OCI-LY7 (cell line): Measurements from ENCODE around the gene DARS1. TPM values are rescaled to one million over a fixed set of nuclear protein-coding genes. Genes with fewer than 3 reads are reported as not detected.

Source experiments
- BruUV-seq: library from RNA; stranded (reverse); fragments of 400-500 nt; replicated peaks from 2 replicates; lab custom pipeline; 2021; lab: Mats Ljungman, UMichigan
- CTCF ChIA-PET: fragments of 300-600 bp; sonication (Branson Sonifier 250); formaldehyde crosslinking; loops from one replicate; lab custom pipeline; 2022; ENCODE audit warnings: antibody characterized with exemption; ENCODE audit not compliant: unreplicated experiment; lab: Charles Lee
- POLR2A ChIA-PET: fragments of 300-600 bp; sonication (Branson Sonifier 250); formaldehyde crosslinking; loops from one replicate; lab custom pipeline; 2022; ENCODE audit warnings: antibody characterized with exemption; lab: Charles Lee
- DNase-seq: peaks from one replicate; pipeline ENCODE4 v3.0.0-alpha.2; 2015; ENCODE audit warnings: low spot score
- H2AFZ ChIP-seq: fragments of 200-600 bp; sonication (generic), shearing (Covaris generic); 2 replicates; pipeline ENCODE4 v1.6.1; 2014; ENCODE audit warnings: mild to moderate bottlenecking, antibody characterized with exemption, low read length, moderate library complexity
- H3K27ac ChIP-seq: fragments of 200-600 bp; sonication (generic); 2 replicates; pipeline ENCODE4 v1.5.1; 2014; ENCODE audit warnings: mixed run types, low read depth, mild to moderate bottlenecking, moderate library complexity, low read length, inconsistent platforms; ENCODE audit not compliant: poor library complexity, severe bottlenecking
- H3K36me3 ChIP-seq: fragments of 200-600 bp; sonication (generic); 2 replicates; pipeline ENCODE4 v1.6.1; 2014; ENCODE audit warnings: mild to moderate bottlenecking, antibody characterized with exemption, low read length, moderate library complexity, mixed read lengths; ENCODE audit not compliant: insufficient read depth
- H3K4me1 ChIP-seq: fragments of 200-600 bp; sonication (generic); 2 replicates; pipeline ENCODE4 v1.5.1; 2014; ENCODE audit warnings: mild to moderate bottlenecking, low read length; ENCODE audit not compliant: insufficient read depth, poor library complexity, severe bottlenecking
- H3K4me2 ChIP-seq: fragments of 200-600 bp; sonication (generic); 2 replicates; pipeline ENCODE4 v1.6.1; 2014; ENCODE audit warnings: mild to moderate bottlenecking, low read length
- H3K4me3 ChIP-seq: fragments of 200-600 bp; sonication (generic); 2 replicates; pipeline ENCODE4 v1.5.1; 2014; ENCODE audit warnings: mild to moderate bottlenecking, low read depth, low read length; ENCODE audit not compliant: poor library complexity, severe bottlenecking
- H3K79me2 ChIP-seq: fragments of 200-600 bp; sonication (generic); 2 replicates; pipeline ENCODE4 v1.6.1; 2016; ENCODE audit warnings: low read depth, mild to moderate bottlenecking, low read length, moderate library complexity, mixed read lengths; ENCODE audit not compliant: insufficient read depth
- H3K9me2 ChIP-seq: fragments of 200-600 bp; sonication (generic); 2 replicates; pipeline ENCODE4 v1.6.1; 2016; ENCODE audit warnings: mild to moderate bottlenecking, low read length, mixed read lengths; ENCODE audit not compliant: insufficient read depth
- H3K9me3 ChIP-seq: fragments of 200-600 bp; sonication (generic); 2 replicates; pipeline ENCODE4 v1.6.1; 2014; ENCODE audit warnings: mild to moderate bottlenecking, mixed run types, low read length, mixed read lengths
- H4K20me1 ChIP-seq: fragments of 200-600 bp; sonication (generic); 2 replicates; pipeline ENCODE4 v1.6.1; 2014; ENCODE audit warnings: mild to moderate bottlenecking, antibody characterized with exemption, low read length, moderate library complexity, mixed read lengths; ENCODE audit not compliant: insufficient read depth
- EZH2phosphoT487 ChIP-seq: fragments of 200-600 bp; sonication (generic); IDR thresholded peaks from 2 replicates; pipeline ENCODE4 v1.6.1; 2018; ENCODE audit warnings: low read depth, borderline replicate concordance, mild to moderate bottlenecking, mixed run types, antibody characterized with exemption, low read length, moderate library complexity, mixed read lengths
- intact Hi-C: fragments of 100-400 bp; cut with micrococcal nuclease; formaldehyde crosslinking; loops from one replicate; pipeline ENCODE4 v1.10.0; 2022; ENCODE audit not compliant: unreplicated experiment
- total RNA-seq, 2 experiments: library from RNA; depleted of rRNA in 1 of 2; stranded (reverse); fragments of >200 nt in 1 of 2; shearing (Covaris generic) in 1 of 2; gene quantifications; 2 replicates each; pipeline ENCODE4 v1.2.3, GENCODE V29; 2014 to 2022
- TF ChIP-seq, protein P1 (sequence below): fragments of 200-600 bp; sonication (generic); conservative IDR thresholded peaks from 2 replicates; pipeline ENCODE4 v1.5.1; 2014; ENCODE audit warnings: mild to moderate bottlenecking, antibody characterized with exemption, low read length, moderate library complexity, mixed read lengths

The DARS1 gene
- total RNA-seq, 2 experiments from 2014 or later: 90.5 to 140 TPM

GRCh38 chr2:136001131-136001530 is 15.7 kb upstream of the DARS1 start:
- H3K9me2 ChIP-seq: no peaks in the 10 kb centered on the region
- H2AFZ ChIP-seq: peak overlapping the region; percentile 61
- peaks cover 71% of the 10 kb centered on the region for H3K4me1 ChIP-seq
- ChIA-PET CTCF (no interaction called here), POLR2A (interaction anchor here (0.5 kb wide), 1 partner anchor 747 kb away, joined by 3 read pairs; no protein-coding TSS in a partner anchor)
- intact Hi-C loops: no loop called here
- no peaks in the 10 kb centered on the region for H4K20me1 ChIP-seq
- peak overlapping the region; percentile 57 for H3K4me2 ChIP-seq
- no peak overlapping the region for H3K4me3 ChIP-seq
- no peaks in the 10 kb centered on the region for H3K9me3 ChIP-seq
- no TSS peak for BruUV-seq
- peak overlapping the region; percentile 54 for H3K27ac ChIP-seq
- TF ChIP-seq EZH2phosphoT487: no peak
- TF ChIP-seq, protein P1, sequence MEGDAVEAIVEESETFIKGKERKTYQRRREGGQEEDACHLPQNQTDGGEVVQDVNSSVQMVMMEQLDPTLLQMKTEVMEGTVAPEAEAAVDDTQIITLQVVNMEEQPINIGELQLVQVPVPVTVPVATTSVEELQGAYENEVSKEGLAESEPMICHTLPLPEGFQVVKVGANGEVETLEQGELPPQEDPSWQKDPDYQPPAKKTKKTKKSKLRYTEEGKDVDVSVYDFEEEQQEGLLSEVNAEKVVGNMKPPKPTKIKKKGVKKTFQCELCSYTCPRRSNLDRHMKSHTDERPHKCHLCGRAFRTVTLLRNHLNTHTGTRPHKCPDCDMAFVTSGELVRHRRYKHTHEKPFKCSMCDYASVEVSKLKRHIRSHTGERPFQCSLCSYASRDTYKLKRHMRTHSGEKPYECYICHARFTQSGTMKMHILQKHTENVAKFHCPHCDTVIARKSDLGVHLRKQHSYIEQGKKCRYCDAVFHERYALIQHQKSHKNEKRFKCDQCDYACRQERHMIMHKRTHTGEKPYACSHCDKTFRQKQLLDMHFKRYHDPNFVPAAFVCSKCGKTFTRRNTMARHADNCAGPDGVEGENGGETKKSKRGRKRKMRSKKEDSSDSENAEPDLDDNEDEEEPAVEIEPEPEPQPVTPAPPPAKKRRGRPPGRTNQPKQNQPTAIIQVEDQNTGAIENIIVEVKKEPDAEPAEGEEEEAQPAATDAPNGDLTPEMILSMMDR: no peak
- H3K79me2 ChIP-seq: no peaks in the 10 kb centered on the region
- no peak for DNase-seq
- peaks cover 12% of the 10 kb centered on the region; the same call in 1 of the 2 replicates for H3K36me3 ChIP-seq

DNA sequence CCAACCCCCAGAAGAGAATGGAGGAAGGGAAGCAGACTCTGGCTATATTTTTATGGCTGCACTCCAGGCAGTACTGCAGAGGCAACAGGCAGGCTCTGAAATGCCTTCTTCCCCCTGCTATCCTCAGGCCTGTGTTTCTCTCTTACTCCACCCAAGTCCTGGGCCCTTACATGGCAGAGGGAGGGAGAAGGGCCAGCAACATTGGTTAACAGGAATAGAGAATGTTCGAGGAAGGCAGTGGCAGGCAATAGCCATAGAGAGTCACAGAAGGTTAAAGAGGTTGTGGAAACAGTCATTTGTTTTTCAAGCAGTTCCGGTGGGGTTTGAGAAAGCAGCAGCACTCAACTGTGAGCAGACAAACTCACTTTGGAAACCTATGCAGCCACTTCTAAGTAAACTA is 15.1 kb upstream of the DARS1 start:
- TF ChIP-seq EZH2phosphoT487: no peak
- TF ChIP-seq, protein P1: no peak
- Histone ChIP-seq H3K36me3 (peaks cover 15% of the 10 kb centered on the region; the same call in 1 of the 2 replicates), H3K27ac (peak overlapping the region; percentile 54), H3K9me3 (no peaks in the 10 kb centered on the region), H3K79me2 (no peaks in the 10 kb centered on the region), H3K4me3 (peak overlapping the region; percentile 8), H2AFZ (peak overlapping the region; percentile 61), H4K20me1 (no peaks in the 10 kb centered on the region), H3K4me2 (peak overlapping the region; percentile 57), H3K4me1 (peaks cover 64% of the 10 kb centered on the region), H3K9me2 (no peaks in the 10 kb centered on the region)
- CTCF ChIA-PET: no interaction called here
- POLR2A ChIA-PET: interaction anchor here (4.0 to 4.6 kb wide), 2 partner anchors 14 to 57 kb away, joined by 26 to 43 read pairs; partner anchors contain the start of gene DARS1
- DNase-seq: peak; percentile 65
- no TSS peak for BruUV-seq
- intact Hi-C loops: no loop called here

GRCh38 chr2:135999899-136000298 is 14.5 kb upstream of the DARS1 start:
- no TSS peak for BruUV-seq
- ChIA-PET POLR2A (interaction anchor here (0.9 to 4.6 kb wide), 4 partner anchors 13 to 232 kb away, joined by 7 to 43 read pairs (median 22); partner anchors contain the start of gene DARS1), CTCF (no interaction called here)
- DNase-seq: no peak
- peak overlapping the region; percentile 57 for H3K4me2 ChIP-seq
- peak overlapping the region; percentile 61; the same call in 1 of the 2 replicates for H2AFZ ChIP-seq
- peak overlapping the region; percentile 8 for H3K4me3 ChIP-seq
- no peaks in the 10 kb centered on the region for H3K9me3 ChIP-seq
- H3K4me1 ChIP-seq: peaks cover 58% of the 10 kb centered on the region
- H3K27ac ChIP-seq: no peak overlapping the region
- intact Hi-C loops: loop anchor here (5.0 kb wide), 4 partner anchors 72 to 257 kb away; no protein-coding TSS in a partner anchor
- H3K9me2 ChIP-seq: no peaks in the 10 kb centered on the region
- TF ChIP-seq, protein P1: no peak
- TF ChIP-seq EZH2phosphoT487: no peak
- no peaks in the 10 kb centered on the region for H4K20me1 ChIP-seq
- peaks cover 15% of the 10 kb centered on the region; the same call in 1 of the 2 replicates for H3K36me3 ChIP-seq
- H3K79me2 ChIP-seq: no peaks in the 10 kb centered on the region
